Measurements from ENCODE around the gene RASSF1. TPM values are rescaled to one million over a fixed set of nuclear protein-coding genes. Genes with fewer than 3 reads are reported as not detected.
A peak's percentile ranks its signal among the peaks of the same experiment; 100 is the strongest.

The RASSF1 gene
- total RNA-seq, 1 experiment from 2014 or later, result 15.8 TPM

DNA sequence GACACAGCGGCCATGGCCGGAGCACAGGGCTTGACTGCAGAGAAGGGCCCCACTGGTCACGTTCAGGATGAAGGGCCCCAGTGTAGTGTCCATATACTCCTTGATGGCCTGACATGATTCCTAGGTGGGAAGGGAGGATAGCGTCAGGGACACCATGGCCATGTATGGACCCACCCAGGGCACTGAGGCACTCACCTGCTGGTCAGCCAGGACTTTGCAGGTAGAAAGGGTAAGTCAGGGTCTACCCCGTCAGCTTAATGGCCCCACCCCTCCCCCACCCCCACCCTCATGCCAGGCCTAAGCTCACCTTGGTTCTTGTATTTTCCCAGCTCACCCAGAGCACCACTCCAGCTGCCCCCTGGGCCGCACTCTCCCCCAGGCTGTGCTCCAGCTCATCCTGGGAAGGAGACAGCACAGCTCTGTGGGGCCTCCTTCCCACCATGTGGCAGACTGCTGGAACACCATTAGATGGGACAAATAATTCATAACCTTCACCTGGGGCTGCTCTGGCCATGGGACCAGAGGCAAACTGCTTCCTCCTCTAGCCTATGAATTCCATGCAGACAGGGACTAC lies 39.9 kb downstream of the RASSF1 start:
- Histone ChIP-seq H3K4ac (ENCODE audit: low read depth, low read length) (no peak overlapping the region), H3K27me3 (ENCODE audit: insufficient read depth, low read length) (no peaks in the 10 kb centered on the region), H3T11ph (ENCODE audit: low read length) (no peak overlapping the region), H3K79me1 (ENCODE audit: insufficient read depth, low read depth, low read length, poor library complexity, severe bottlenecking) (no peaks in the 10 kb centered on the region), H2BK12ac (ENCODE audit: insufficient read length, low read depth, low read length) (no peak overlapping the region), H3K79me2 (ENCODE audit: insufficient read depth, low read length) (no peaks in the 10 kb centered on the region), H4K8ac (replicated peaks; ENCODE audit: insufficient read length, low read depth, low read length) (no peak overlapping the region), H3K18ac (ENCODE audit: insufficient read length, low read depth, low read length) (no peak overlapping the region), H2AK5ac (ENCODE audit: insufficient read length, low read length) (no peak overlapping the region), H3K56ac (ENCODE audit: insufficient read length, low read depth, low read length) (no peak overlapping the region), H3K14ac (ENCODE audit: insufficient read depth, low read length) (no peak overlapping the region), H4K5ac (ENCODE audit: insufficient read length, low read depth, low read length) (no peak overlapping the region), H2AFZ (ENCODE audit: low read length) (no peak overlapping the region), H2BK20ac (ENCODE audit: low read depth, low read length, poor library complexity, severe bottlenecking) (no peak overlapping the region), H2BK15ac (ENCODE audit: low read depth, low read length) (no peak overlapping the region), H3K4me1 (ENCODE audit: insufficient read depth, low read length) (no peaks in the 10 kb centered on the region), H4K20me1 (ENCODE audit: control insufficient read depth, insufficient read depth, insufficient read length) (no peaks in the 10 kb centered on the region), H3K9ac (ENCODE audit: extremely low read depth, insufficient read length, low read length) (no peak overlapping the region), H3K23me2 (ENCODE audit: insufficient read length, low read depth, low read length, poor library complexity, severe bottlenecking) (peaks cover 6% of the 10 kb centered on the region), H3K9me3 (ENCODE audit: control insufficient read depth, low read depth, low read length) (no peaks in the 10 kb centered on the region), H2BK5ac (ENCODE audit: insufficient read length, low read length) (no peak overlapping the region), H3K27ac (ENCODE audit: insufficient read length, low read depth, low read length) (no peak overlapping the region), H3K23ac (ENCODE audit: insufficient read length, low read depth, low read length) (no peak overlapping the region), H2BK120ac (ENCODE audit: low read depth, low read length, poor library complexity, severe bottlenecking) (no peak overlapping the region), H3K4me2 (ENCODE audit: insufficient read depth, insufficient read length, low read length) (no peak overlapping the region), H4K91ac (ENCODE audit: insufficient read length, low read depth, low read length) (no peak overlapping the region)
- Mint-ChIP-seq H3K27me3 (ENCODE audit: low read depth) (no peaks in the 10 kb centered on the region), H3K4me1 (peaks cover 25 to 27% of the 10 kb centered on the region in 2 experiments), H3K27ac (no peak overlapping the region; a peak in 1 of 7 replicates), H3K9me3 (peaks cover 0 to 8% of the 10 kb centered on the region in 2 experiments; a peak in 4 of 5 replicates), H3K36me3 (ENCODE audit: insufficient read depth in 1 of 3, low read depth in 3 of 3) (peaks cover 0 to 8% (median 1%) of the 10 kb centered on the region in 3 experiments; a peak in 1 of 7 replicates), H3K4me3 (peak overlapping the region in 1 of 2 experiments; percentile 99; a peak in 1 of 5 replicates)
- WGBS (ENCODE audit: extremely low coverage, insufficient read length, low lambda C conversion rate), result no CpG with 5 or more reads among the region's 6 CpGs
- TF ChIP-seq CTCF (conservative IDR thresholded peaks at IDR 0.05), result 0 out of 3 replicates have a peak, but pooled peaks have one; percentile 23
- no peak for DNase-seq
